ENCODE results near the gene ESPL1. TPM values are rescaled to one million over a fixed set of nuclear protein-coding genes. Genes with fewer than 3 reads are reported as not detected.
A peak's percentile ranks its signal among the peaks of the same experiment; 100 is the strongest.

ESPL1 gene
- total RNA-seq, 1 experiment from 2014 or later, result 12.1 TPM

GRCh38 chr12:53299101-53299453, 31.0 kb downstream of the ESPL1 start:
- BruUV-seq (replicated peaks), result no TSS peak
- DNase-seq (ENCODE audit: unreplicated experiment), result peak; percentile 70
- ChIA-PET POLR2A (interaction anchor here (0.7 to 5.8 kb wide), 16 partner anchors 9 to 250 kb away, joined by 3 to 79 read pairs (median 4); partner anchors contain the start of genes AAAS, CSAD, ESPL1 and PRR13), CTCF (interaction anchor here (0.7 to 5.3 kb wide), 7 partner anchors 12 to 141 kb away, joined by 3 to 32 read pairs (median 5); partner anchors contain the start of gene AAAS)
- TF ChIP-seq CTCF (IDR thresholded peaks at IDR 0.05; ENCODE audit: unreplicated experiment), result no peak
- Mint-ChIP-seq H3K4me3 (ENCODE audit: unreplicated experiment) (peak overlapping the region; percentile 82), H3K9me3 (ENCODE audit: unreplicated experiment) (no peaks in the 10 kb centered on the region), H3K27me3 (ENCODE audit: insufficient read depth, unreplicated experiment) (no peaks in the 10 kb centered on the region), H3K27ac (ENCODE audit: low read depth, unreplicated experiment) (peak overlapping the region; percentile 92), H3K36me3 (ENCODE audit: insufficient read depth, unreplicated experiment) (peaks cover 66% of the 10 kb centered on the region), H3K4me1 (ENCODE audit: insufficient read depth, unreplicated experiment) (peaks cover 41% of the 10 kb centered on the region)
- intact Hi-C loops (cut with micrococcal nuclease), result loop anchor here (2.0 kb wide), 1 partner anchor 22 kb away; the partner anchor contains the start of gene AAAS

GRCh38 chr12:53299454-53300180, 31.5 kb downstream of the ESPL1 start, which contains the start of gene MYG1:
MYG1 (plus strand) TSS chr12:53299695; CDS start chr12:53299738, 43 bp downstream.
- CTCF ChIA-PET, result interaction anchor here (0.6 to 5.3 kb wide), 7 partner anchors 11 to 142 kb away, joined by 3 to 32 read pairs (median 3); partner anchors contain the start of genes AAAS and ESPL1
- no TSS peak for BruUV-seq (replicated peaks)
- Mint-ChIP-seq H3K4me1 (ENCODE audit: insufficient read depth, unreplicated experiment) (peaks cover 41% of the 10 kb centered on the region), H3K27ac (ENCODE audit: low read depth, unreplicated experiment) (peak within 1 kb of the TSS; percentile 92), H3K9me3 (ENCODE audit: unreplicated experiment) (no peaks in the 10 kb centered on the region), H3K4me3 (ENCODE audit: unreplicated experiment) (peak within 1 kb of the TSS; percentile 82), H3K36me3 (ENCODE audit: insufficient read depth, unreplicated experiment) (peaks cover 71% of the 10 kb centered on the region), H3K27me3 (ENCODE audit: insufficient read depth, unreplicated experiment) (no peaks in the 10 kb centered on the region)
- POLR2A ChIA-PET, result interaction anchor here (0.6 to 5.8 kb wide), 17 partner anchors 8 to 251 kb away, joined by 3 to 79 read pairs (median 4); partner anchors contain the start of genes AAAS, CSAD, ESPL1 and PRR13
- intact Hi-C loops (cut with micrococcal nuclease), result loop anchor here (2.0 kb wide), 1 partner anchor 21 kb away; the partner anchor contains the start of gene AAAS
- no peak for TF ChIP-seq CTCF (IDR thresholded peaks at IDR 0.05; ENCODE audit: unreplicated experiment)
- DNase-seq (ENCODE audit: unreplicated experiment), result peak; percentile 80

- POLR2A ChIA-PET, result interaction anchor here (0.7 to 5.8 kb wide), 8 partner anchors 20 to 251 kb away, joined by 3 to 79 read pairs (median 3); partner anchors contain the start of genes AAAS, PRR13 and TARBP2
- DNase-seq (ENCODE audit: unreplicated experiment), result no peak
- Mint-ChIP-seq H3K9me3 (ENCODE audit: unreplicated experiment) (no peaks in the 10 kb centered on the region), H3K27me3 (ENCODE audit: insufficient read depth, unreplicated experiment) (no peaks in the 10 kb centered on the region), H3K4me1 (ENCODE audit: insufficient read depth, unreplicated experiment) (peaks cover 36% of the 10 kb centered on the region), H3K4me3 (ENCODE audit: unreplicated experiment) (peak overlapping the region; percentile 82), H3K36me3 (ENCODE audit: insufficient read depth, unreplicated experiment) (peaks cover 73% of the 10 kb centered on the region), H3K27ac (ENCODE audit: low read depth, unreplicated experiment) (peak overlapping the region; percentile 92)
- no TSS peak for BruUV-seq (replicated peaks)
- intact Hi-C loops (cut with micrococcal nuclease), result no loop called here
- no peak for TF ChIP-seq CTCF (IDR thresholded peaks at IDR 0.05; ENCODE audit: unreplicated experiment)
- CTCF ChIA-PET, result interaction anchor here (0.9 to 5.3 kb wide), 2 partner anchors 21 to 89 kb away, joined by 3 to 32 read pairs; partner anchors contain the start of gene AAAS
Measured at GRCh38 chr12:53300187-53300586, 32.1 kb downstream of the ESPL1 start.

GRCh38 chr12:53302903-53303302, 34.8 kb downstream of the ESPL1 start:
- peaks cover 29% of the 10 kb centered on the region for H3K4me1 Mint-ChIP-seq (ENCODE audit: insufficient read depth, unreplicated experiment)
- no peaks in the 10 kb centered on the region for H3K27me3 Mint-ChIP-seq (ENCODE audit: insufficient read depth, unreplicated experiment)
- no peak for DNase-seq (ENCODE audit: unreplicated experiment)
- ChIA-PET POLR2A (interaction anchor here (1.2 to 5.8 kb wide), 3 partner anchors 18 to 127 kb away, joined by 3 to 79 read pairs (median 3); partner anchors contain the start of gene AAAS), CTCF (interaction anchor here (1.0 to 5.3 kb wide), 2 partner anchors 18 to 91 kb away, joined by 4 to 32 read pairs; partner anchors contain the start of gene AAAS)
- intact Hi-C loops (cut with micrococcal nuclease), result no loop called here
- no peak for TF ChIP-seq CTCF (IDR thresholded peaks at IDR 0.05; ENCODE audit: unreplicated experiment)
- H3K36me3 Mint-ChIP-seq (ENCODE audit: insufficient read depth, unreplicated experiment), result peaks cover 62% of the 10 kb centered on the region
- H3K9me3 Mint-ChIP-seq (ENCODE audit: unreplicated experiment), result no peaks in the 10 kb centered on the region
- H3K27ac Mint-ChIP-seq (ENCODE audit: low read depth, unreplicated experiment), result peak overlapping the region; percentile 72
- BruUV-seq (replicated peaks), result no TSS peak
- H3K4me3 Mint-ChIP-seq (ENCODE audit: unreplicated experiment), result no peak overlapping the region

All from MCF 10A (cell line).